ENCODE measurements around the gene EEF1G. TPM values are rescaled to one million over a fixed set of nuclear protein-coding genes. Genes with fewer than 3 reads are reported as not detected.

Gene EEF1G
- total RNA-seq, 1 donor = 1,443 TPM

DNA sequence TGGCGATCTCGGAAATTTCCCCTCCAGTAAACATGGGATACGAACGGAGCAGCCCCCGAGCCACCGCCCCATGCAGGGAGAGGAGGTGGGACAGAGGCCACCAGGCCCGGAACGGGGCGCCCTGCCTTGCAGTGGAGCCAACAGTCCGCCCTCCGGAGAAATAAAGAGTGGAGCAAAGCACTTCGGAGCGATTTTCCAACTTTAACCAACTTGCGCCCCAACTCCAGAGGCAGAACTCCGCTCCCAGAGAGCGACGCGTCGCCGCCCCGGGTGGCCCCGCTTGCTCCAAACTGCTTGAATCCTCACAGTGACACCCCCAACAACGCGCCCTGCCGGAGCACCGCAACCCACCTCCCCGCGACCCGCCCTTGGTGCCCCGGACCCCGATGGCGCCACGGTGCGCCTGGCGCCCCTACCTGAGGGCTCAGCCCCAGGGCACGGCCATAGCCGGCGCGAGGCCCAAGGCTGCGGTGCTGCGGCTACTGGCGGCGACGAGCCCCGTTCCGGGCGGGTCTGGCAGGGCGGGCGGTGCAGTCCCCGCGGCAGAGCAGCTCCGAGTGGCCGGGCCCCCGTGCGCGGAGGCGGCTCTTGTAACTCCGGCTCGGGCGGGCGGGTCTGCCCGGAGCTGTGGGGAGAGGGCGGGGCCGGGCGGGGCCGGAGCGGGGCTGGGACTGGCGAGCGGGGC lies 27.3 kb downstream of the EEF1G start, which contains the start of gene AHNAK:
TSS of gene AHNAK (minus strand) at position 563 of the 685 bp plus-strand sequence. CDS start 10,708 bp downstream, outside the sequence.
- no peak for TF ChIP-seq CTCF (IDR thresholded peaks at IDR 0.05; ENCODE audit: insufficient read depth, low read length)
- H3K4me3 ChIP-seq (ENCODE audit: low read depth, low read length) = peak within 1 kb of the TSS; percentile 93
- DNase-seq (ENCODE audit: low read depth) = peak; percentile 50

DNA sequence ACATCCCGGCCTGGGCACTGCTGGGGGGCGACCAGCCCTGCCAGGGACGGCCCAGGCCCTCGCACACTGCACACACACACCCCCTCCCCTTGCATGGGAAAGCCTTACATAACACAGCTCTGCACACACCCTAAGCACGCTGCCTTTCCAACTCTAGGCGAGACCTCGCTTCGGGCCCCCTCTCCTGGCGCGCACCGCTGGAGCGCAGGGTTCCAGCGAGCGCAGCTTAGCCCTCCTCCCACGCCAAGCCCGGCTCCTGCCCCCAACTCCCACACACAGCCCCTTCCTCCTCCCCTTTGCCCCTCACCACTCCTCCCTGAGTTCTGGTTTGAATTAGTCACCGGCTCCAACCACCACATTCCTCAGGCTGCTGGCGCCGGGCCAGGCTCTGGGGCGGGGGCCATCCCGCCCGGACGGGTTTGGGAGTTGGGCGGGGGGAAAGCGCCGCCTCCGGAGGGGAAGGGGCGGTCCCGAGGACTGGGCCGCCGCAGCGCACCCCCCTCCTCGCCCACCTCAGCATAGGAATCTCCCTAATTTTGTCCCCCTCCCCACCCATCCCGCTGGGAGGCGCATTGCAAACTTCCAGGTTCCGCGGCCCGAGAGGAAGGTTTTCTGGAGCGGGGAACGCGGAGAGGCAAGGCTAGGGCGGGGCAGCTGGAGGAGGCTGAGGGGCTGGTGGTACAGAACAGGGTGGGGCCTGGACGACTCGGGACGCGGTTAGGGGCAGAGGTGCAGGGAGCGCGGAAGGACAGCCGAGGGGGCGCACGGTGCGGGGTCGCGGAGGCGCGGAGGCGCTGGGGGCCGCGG lies 28.1 kb downstream of the EEF1G start:
- peak; percentile 95 for DNase-seq (ENCODE audit: low read depth)
- TF ChIP-seq CTCF (IDR thresholded peaks at IDR 0.05; ENCODE audit: insufficient read depth, low read length) = peak; percentile 11
- peak overlapping the region; percentile 93 for H3K4me3 ChIP-seq (ENCODE audit: low read depth, low read length)

DNA sequence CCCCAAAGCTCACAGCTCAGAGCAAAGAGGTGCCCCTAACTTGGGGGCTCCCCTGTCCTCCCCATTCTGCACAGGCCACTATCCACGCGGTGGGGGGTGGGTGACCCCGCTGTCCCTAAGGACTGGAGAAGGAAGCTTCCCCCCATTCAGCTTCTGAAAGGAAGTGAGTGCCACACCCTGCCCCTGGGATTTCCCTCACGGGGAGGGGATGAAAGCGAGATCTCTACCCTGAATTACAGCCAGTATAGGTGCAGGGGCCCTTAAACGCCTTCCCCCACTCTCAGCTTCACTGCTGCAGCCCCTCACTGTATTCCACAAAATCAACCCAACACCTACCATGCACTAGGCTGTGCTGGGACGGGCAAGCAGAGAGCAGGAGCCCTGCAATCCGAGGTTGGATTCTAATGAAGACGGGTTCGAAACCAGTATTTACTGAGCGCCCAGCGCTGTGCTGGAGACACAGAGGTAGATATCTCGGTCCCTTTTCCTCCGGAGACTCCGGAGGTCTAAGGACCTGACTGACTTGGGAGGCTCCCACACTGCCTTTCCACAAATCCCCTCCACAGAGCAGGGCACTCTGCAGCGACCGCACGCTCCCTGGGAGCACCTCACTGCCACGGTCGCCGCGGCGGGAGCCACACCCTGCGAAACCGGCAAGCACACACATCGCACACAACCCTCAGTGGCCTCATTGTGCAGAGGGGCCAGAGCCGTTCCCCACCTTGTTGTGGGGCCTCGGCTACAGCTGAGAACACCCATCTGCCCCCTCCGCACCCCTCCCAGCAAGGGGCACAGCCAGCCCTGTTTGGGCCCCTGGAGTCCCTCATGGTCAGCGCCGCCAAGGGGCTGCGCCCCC lies 28.9 kb downstream of the EEF1G start:
- H3K4me3 ChIP-seq (ENCODE audit: low read depth, low read length) = peak overlapping the region; percentile 93
- DNase-seq (ENCODE audit: low read depth) = peak; percentile 22
- no peak for TF ChIP-seq CTCF (IDR thresholded peaks at IDR 0.05; ENCODE audit: insufficient read depth, low read length)

GRCh38 chr11:62543680-62544444 lies 29.8 kb downstream of the EEF1G start:
- no peak for TF ChIP-seq CTCF (IDR thresholded peaks at IDR 0.05; ENCODE audit: insufficient read depth, low read length)
- DNase-seq (ENCODE audit: low read depth) = peak; percentile 15
- H3K4me3 ChIP-seq (ENCODE audit: low read depth, low read length) = peak overlapping the region; percentile 93

GRCh38 chr11:62542750-62543567 lies 30.7 kb downstream of the EEF1G start:
- peak; percentile 99 for TF ChIP-seq CTCF (IDR thresholded peaks at IDR 0.05; ENCODE audit: insufficient read depth, low read length)
- peak; percentile 86 for DNase-seq (ENCODE audit: low read depth)
- H3K4me3 ChIP-seq (ENCODE audit: low read depth, low read length) = peak overlapping the region; percentile 93
